Fibroblast of pulmonary artery (primary cell): ENCODE results near the gene COL8A2.
A peak's percentile ranks its signal among the peaks of the same experiment; 100 is the strongest.

Source experiments
- DNase-seq: peaks from one replicate; pipeline ENCODE4 v3.0.0-alpha.2; 2010; ENCODE audit warnings: low read depth
- H3K4me3 ChIP-seq: replicated peaks from 2 replicates; pipeline ENCODE4 v1.5.1; 2011; ENCODE audit warnings: low read depth, mild to moderate bottlenecking, control low read depth, low read length, moderate library complexity
- TF ChIP-seq, protein P1 (sequence below): IDR thresholded peaks from 2 replicates; pipeline ENCODE4 v1.5.1; 2011; ENCODE audit warnings: mild to moderate bottlenecking, control low read depth, low read length, inconsistent platforms; ENCODE audit errors: missing control alignments

Gene COL8A2

DNA sequence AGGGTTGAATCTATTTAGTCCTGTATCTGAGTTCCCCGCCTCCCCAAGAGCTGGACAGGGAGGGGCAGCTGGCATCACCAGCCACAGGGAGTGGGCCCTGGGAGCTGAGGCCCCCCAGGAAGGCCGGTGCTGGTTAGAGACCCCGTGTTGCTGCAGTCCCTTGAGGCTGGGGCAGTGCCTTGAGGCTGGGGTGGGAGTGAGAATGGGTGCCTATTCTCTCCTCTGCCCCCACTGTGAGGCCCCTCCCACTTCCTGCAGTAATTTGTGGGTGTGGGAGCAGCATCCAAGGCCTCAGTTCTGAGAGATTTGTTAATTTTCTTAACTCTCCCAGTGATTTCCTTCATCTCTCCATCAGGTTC is 26.8 kb upstream of the COL8A2 start:
- no peak for DNase-seq

DNA sequence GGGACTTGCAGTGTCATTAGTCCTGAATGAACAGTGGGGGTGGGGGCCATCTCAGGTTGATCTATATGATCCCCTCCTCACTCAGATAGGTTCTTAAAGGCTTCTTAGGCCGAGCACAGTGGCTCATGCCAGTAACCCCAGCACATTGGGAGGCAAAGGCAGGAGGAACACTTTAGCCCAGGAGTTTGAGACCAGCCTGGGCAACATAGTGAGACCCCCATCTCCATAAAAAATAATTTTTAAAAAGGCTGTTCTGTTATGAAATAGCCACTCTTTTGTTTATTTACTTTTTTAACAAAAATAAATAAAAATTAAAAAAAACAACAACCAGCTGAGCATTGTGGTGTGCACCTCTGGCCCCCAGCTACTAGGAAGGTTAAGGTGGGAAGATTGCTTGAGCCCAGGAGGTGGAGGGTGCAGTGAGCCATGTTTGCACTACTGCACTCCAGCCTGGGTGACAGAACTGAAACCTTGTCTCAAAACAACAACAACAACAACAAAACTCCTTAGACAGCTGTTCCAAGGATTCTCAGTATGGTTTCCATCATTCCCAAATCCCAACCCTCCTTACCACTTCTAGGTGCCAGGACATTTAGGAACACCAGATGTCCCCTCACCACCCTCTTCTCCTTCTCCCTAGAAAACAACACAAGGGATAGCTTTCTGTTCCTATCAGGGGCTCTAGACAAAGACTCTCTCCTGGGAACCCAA is 26.3 kb upstream of the COL8A2 start:
- H3K4me3 ChIP-seq, result no peak overlapping the region
- TF ChIP-seq, protein P1, sequence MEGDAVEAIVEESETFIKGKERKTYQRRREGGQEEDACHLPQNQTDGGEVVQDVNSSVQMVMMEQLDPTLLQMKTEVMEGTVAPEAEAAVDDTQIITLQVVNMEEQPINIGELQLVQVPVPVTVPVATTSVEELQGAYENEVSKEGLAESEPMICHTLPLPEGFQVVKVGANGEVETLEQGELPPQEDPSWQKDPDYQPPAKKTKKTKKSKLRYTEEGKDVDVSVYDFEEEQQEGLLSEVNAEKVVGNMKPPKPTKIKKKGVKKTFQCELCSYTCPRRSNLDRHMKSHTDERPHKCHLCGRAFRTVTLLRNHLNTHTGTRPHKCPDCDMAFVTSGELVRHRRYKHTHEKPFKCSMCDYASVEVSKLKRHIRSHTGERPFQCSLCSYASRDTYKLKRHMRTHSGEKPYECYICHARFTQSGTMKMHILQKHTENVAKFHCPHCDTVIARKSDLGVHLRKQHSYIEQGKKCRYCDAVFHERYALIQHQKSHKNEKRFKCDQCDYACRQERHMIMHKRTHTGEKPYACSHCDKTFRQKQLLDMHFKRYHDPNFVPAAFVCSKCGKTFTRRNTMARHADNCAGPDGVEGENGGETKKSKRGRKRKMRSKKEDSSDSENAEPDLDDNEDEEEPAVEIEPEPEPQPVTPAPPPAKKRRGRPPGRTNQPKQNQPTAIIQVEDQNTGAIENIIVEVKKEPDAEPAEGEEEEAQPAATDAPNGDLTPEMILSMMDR, result no peak
- no peak for DNase-seq

More for the DNA sequence above, 26.8 kb upstream of the COL8A2 start:
- no peak overlapping the region for H3K4me3 ChIP-seq
- TF ChIP-seq, protein P1, result no peak

DNA sequence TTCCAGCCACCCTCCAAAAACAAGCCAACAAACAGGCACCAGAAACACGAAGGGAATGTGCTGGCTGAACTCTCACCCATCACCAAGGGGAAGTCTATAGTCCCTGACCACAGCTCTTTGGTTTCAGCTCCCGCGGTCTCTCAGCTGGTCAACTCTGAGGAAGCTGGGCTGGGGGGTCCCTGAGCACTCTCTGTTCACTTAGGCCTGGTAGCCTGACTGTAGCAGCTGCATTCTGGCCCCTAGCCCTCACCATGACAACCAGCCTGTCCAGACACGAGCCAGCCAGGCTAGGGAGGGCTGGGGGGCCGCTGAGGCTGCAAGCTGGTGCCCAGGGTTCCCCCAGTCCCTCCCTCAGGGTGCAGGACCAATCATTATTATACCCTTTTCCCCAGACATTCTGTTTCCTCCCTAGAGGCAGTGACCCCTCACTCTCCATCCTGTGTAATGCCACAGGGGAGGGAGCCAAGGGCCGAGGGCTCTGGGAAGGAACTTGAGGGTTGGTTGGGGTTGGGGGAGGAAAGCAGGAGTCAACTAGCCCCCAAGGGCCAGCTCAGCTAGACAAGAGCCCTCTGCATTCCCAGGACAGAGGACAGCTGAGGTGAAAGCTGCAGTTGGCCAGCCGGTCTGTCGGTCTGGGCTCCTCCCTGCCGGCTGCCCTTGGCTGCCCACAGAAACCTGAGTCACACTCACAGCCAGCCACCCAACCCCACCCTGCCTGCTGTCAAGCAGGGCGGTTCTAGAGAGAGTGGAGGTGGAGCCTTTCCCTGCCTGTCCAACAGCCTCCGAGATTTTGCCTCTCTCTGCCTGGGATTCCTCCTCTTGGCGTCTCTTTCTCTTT is 25.5 kb upstream of the COL8A2 start:
- TF ChIP-seq, protein P1, result no peak
- H3K4me3 ChIP-seq, result no peak overlapping the region
- DNase-seq, result peak; percentile 95

DNA sequence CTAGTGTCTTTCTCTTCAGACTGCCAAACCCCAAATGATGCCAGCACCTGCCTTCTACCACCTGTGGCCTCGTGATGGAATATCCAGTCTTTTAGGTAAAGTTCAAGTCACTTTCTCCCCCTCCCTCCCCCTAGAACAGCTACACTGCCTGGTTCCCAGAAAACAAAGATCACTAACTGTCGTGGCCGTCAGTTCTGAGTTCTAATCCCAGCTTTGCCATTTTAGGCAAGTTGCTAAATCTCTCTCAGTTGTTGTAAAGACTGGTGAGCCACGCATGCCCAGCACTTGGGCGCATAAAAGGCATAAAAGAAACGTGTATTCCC is 24.9 kb upstream of the COL8A2 start:
- DNase-seq, result no peak
- H3K4me3 ChIP-seq, result no peak overlapping the region
- TF ChIP-seq, protein P1, result no peak

DNA sequence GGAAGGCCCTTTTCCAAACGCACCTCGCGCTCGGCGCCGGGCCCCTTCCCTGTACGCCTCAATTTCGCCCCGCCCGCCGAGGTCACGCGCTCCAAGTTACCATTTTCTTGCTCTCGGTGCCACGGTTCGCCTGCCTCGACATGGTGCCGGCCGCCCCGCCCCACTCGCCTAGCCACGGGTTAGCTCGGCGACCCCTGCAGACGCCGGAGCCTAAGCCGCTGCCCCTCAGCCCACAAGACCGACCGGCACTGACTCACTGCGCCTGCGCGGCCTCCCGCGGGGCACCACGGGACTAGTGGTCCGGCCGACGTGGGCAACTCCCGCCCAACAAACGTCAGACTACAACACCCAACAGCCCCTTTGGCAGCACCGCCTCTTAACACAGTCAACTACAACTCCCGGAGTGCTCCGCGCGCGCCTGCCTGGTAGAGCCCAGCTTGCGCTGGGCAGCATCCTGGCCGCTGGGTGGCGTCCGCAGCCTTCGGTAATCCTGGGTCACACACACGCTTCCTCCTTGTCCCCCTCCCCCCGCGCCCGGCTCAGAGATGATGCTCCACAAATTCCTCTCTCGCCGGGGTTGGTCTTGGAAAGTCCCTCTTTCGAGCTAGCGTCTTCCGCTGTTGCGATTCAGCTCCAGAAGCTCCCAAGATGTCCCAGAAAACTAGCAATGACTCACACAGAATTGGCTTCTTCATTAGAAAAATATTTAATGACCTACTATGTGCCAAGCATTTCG is 24.4 kb upstream of the COL8A2 start, which contains the start of gene TRAPPC3:
Gene TRAPPC3, minus strand, starts transcription at position 250 of the 736 bp plus-strand sequence. Its CDS starts 108 bp downstream, at position 142.
- peak within 1 kb of the TSS; percentile 82 for H3K4me3 ChIP-seq
- peak; percentile 100 for DNase-seq
- TF ChIP-seq, protein P1, result peak; percentile 88

DNA sequence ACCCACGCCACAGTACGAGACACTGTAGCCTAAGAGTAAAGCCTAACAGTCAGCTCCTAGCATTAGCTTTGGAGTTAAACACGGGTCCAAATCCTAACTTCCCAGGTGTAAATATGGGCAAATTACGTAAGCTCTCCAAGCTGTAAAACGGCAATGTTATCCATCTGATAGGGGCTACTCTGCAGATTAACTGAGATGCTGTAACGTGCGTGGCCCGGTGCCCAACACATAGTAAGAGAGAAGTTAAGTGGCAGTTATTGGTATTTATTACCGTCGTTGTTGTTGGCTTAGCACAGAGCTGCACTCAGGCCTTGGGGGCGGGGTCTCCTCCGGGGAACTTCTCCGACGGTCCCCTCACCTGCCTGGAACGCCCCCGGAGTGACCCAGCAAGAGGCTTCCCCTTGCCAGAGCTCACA is 23.8 kb upstream of the COL8A2 start:
- DNase-seq, result no peak
- peak overlapping the region; percentile 82 for H3K4me3 ChIP-seq
- TF ChIP-seq, protein P1, result no peak
